Mammary epithelial cell (primary cell): ENCODE measurements around the gene VIPR2.

Experiments used
- CTCF ChIP-seq, 2 donors: IDR thresholded peaks in 1 of 2; conservative IDR thresholded peaks in 1 of 2; 2 replicates each; pipeline ENCODE4 v1.5.1; 2011 to 2012; ENCODE audit warnings: inconsistent platforms in 2 of 2, low read length in 2 of 2, mild to moderate bottlenecking in 2 of 2, control low read depth in 1 of 2, low read depth in 1 of 2; ENCODE audit not compliant: insufficient read depth in 1 of 2; ENCODE audit errors: extremely low read depth in 1 of 2
- EZH2 ChIP-seq: IDR thresholded peaks from 2 replicates; pipeline ENCODE4 v1.6.1; 2012; ENCODE audit warnings: low read length, inconsistent platforms, borderline replicate concordance

GRCh38 chr7:159153511-159153910, 8.8 kb upstream of the VIPR2 start:
- TF ChIP-seq CTCF (conservative IDR thresholded peaks at IDR 0.05 in 1 of 2, IDR thresholded peaks at IDR 0.05 in 1 of 2; ENCODE audit: extremely low read depth in 1 of 2, insufficient read depth in 1 of 2, low read depth in 1 of 2, low read length in 2 of 2), result no peak
- TF ChIP-seq EZH2, result no peak
